ENCODE measurements around the gene SLC17A1. TPM values are rescaled to one million over a fixed set of nuclear protein-coding genes. Genes with fewer than 3 reads are reported as not detected.

Gene SLC17A1
- total and polyA plus RNA-seq, 2 donors (not counting 1 experiment from before 2014, with no cell fraction given), result not detected

- H3K36me3 ChIP-seq (ENCODE audit: control insufficient read depth, insufficient read depth, low read length), result no peaks in the 10 kb centered on the region
- TF ChIP-seq EZH2 (IDR thresholded peaks at IDR 0.05; ENCODE audit: low read length, missing control alignments), result no peak
- TF ChIP-seq CTCF (conservative IDR thresholded peaks at IDR 0.05 in 1 of 2, IDR thresholded peaks at IDR 0.05 in 1 of 2; ENCODE audit: low read depth in 1 of 2, low read length in 2 of 2), result no peak
- no peak overlapping the region for H3K27ac ChIP-seq (ENCODE audit: insufficient read depth, low read length)
- H3K4me1 ChIP-seq (ENCODE audit: control insufficient read depth, extremely low read depth, insufficient read depth, low read length), result no peaks in the 10 kb centered on the region
- no peaks in the 10 kb centered on the region for H3K27me3 ChIP-seq (ENCODE audit: control insufficient read depth, insufficient read depth, low read length)
- no peaks in the 10 kb centered on the region for H3K9me3 ChIP-seq (ENCODE audit: control insufficient read depth, insufficient read depth, low read depth, low read length)
- H3K4me3 ChIP-seq (replicated peaks in 1 of 4; ENCODE audit: control extremely low read depth in 1 of 4, insufficient read depth in 1 of 4, low read depth in 3 of 4, low read length in 4 of 4), result no peak overlapping the region
- no peaks in the 10 kb centered on the region for H3K79me2 ChIP-seq (ENCODE audit: control insufficient read depth, insufficient read depth, low read length)
- no peaks in the 10 kb centered on the region for H4K20me1 ChIP-seq (ENCODE audit: control insufficient read depth, extremely low read depth, insufficient read depth, low read length)
- H3K4me2 ChIP-seq (ENCODE audit: extremely low read depth, insufficient read depth, low read length), result no peak overlapping the region
- H2AFZ ChIP-seq (ENCODE audit: low read length), result no peak overlapping the region
- DNase-seq (ENCODE audit: low read depth in 2 of 2), result no peak
- no peak overlapping the region for H3K9ac ChIP-seq (ENCODE audit: insufficient read depth, low read length)
Measured at GRCh38 chr6:25868436-25869183, 36.8 kb upstream of the SLC17A1 start.

- H4K20me1 ChIP-seq (ENCODE audit: control insufficient read depth, extremely low read depth, insufficient read depth, low read length), result no peaks in the 10 kb centered on the region
- no peak overlapping the region for H3K4me3 ChIP-seq (replicated peaks in 1 of 4; ENCODE audit: control extremely low read depth in 1 of 4, insufficient read depth in 1 of 4, low read depth in 3 of 4, low read length in 4 of 4)
- no peak overlapping the region for H2AFZ ChIP-seq (ENCODE audit: low read length)
- H3K27me3 ChIP-seq (ENCODE audit: control insufficient read depth, insufficient read depth, low read length), result no peaks in the 10 kb centered on the region
- H3K79me2 ChIP-seq (ENCODE audit: control insufficient read depth, insufficient read depth, low read length), result no peaks in the 10 kb centered on the region
- H3K4me1 ChIP-seq (ENCODE audit: control insufficient read depth, extremely low read depth, insufficient read depth, low read length), result no peaks in the 10 kb centered on the region
- DNase-seq (ENCODE audit: low read depth in 2 of 2), result no peak
- no peak overlapping the region for H3K4me2 ChIP-seq (ENCODE audit: extremely low read depth, insufficient read depth, low read length)
- H3K36me3 ChIP-seq (ENCODE audit: control insufficient read depth, insufficient read depth, low read length), result no peaks in the 10 kb centered on the region
- no peak for TF ChIP-seq EZH2 (IDR thresholded peaks at IDR 0.05; ENCODE audit: low read length, missing control alignments)
- TF ChIP-seq CTCF (conservative IDR thresholded peaks at IDR 0.05 in 1 of 2, IDR thresholded peaks at IDR 0.05 in 1 of 2; ENCODE audit: low read depth in 1 of 2, low read length in 2 of 2), result no peak
- H3K9ac ChIP-seq (ENCODE audit: insufficient read depth, low read length), result no peak overlapping the region
- H3K27ac ChIP-seq (ENCODE audit: insufficient read depth, low read length), result no peak overlapping the region
- no peaks in the 10 kb centered on the region for H3K9me3 ChIP-seq (ENCODE audit: control insufficient read depth, insufficient read depth, low read depth, low read length)
Measured at GRCh38 chr6:25866011-25866410, 34.2 kb upstream of the SLC17A1 start.

- no peak overlapping the region for H3K9ac ChIP-seq (ENCODE audit: insufficient read depth, low read length)
- H3K36me3 ChIP-seq (ENCODE audit: control insufficient read depth, insufficient read depth, low read length), result no peaks in the 10 kb centered on the region
- H3K9me3 ChIP-seq (ENCODE audit: control insufficient read depth, insufficient read depth, low read depth, low read length), result no peaks in the 10 kb centered on the region
- H4K20me1 ChIP-seq (ENCODE audit: control insufficient read depth, extremely low read depth, insufficient read depth, low read length), result no peaks in the 10 kb centered on the region
- no peak for DNase-seq (ENCODE audit: low read depth in 2 of 2)
- H3K27ac ChIP-seq (ENCODE audit: insufficient read depth, low read length), result no peak overlapping the region
- no peaks in the 10 kb centered on the region for H3K27me3 ChIP-seq (ENCODE audit: control insufficient read depth, insufficient read depth, low read length)
- no peak overlapping the region for H3K4me3 ChIP-seq (replicated peaks in 1 of 4; ENCODE audit: control extremely low read depth in 1 of 4, insufficient read depth in 1 of 4, low read depth in 3 of 4, low read length in 4 of 4)
- H3K4me1 ChIP-seq (ENCODE audit: control insufficient read depth, extremely low read depth, insufficient read depth, low read length), result no peaks in the 10 kb centered on the region
- no peak overlapping the region for H2AFZ ChIP-seq (ENCODE audit: low read length)
- H3K79me2 ChIP-seq (ENCODE audit: control insufficient read depth, insufficient read depth, low read length), result no peaks in the 10 kb centered on the region
- no peak overlapping the region for H3K4me2 ChIP-seq (ENCODE audit: extremely low read depth, insufficient read depth, low read length)
- TF ChIP-seq CTCF (conservative IDR thresholded peaks at IDR 0.05 in 1 of 2, IDR thresholded peaks at IDR 0.05 in 1 of 2; ENCODE audit: low read depth in 1 of 2, low read length in 2 of 2) (no peak), EZH2 (IDR thresholded peaks at IDR 0.05; ENCODE audit: low read length, missing control alignments) (no peak)
Measured at GRCh38 chr6:25863360-25863759, 31.5 kb upstream of the SLC17A1 start.
